ENCODE measurements around the gene GPR31.

GPR31 gene

GRCh38 chr6:167140589-167141474, 16.9 kb downstream of the GPR31 start:
- no peak for DNase-seq (ENCODE audit: low read depth in 2 of 2)

GRCh38 chr6:167139761-167140160, 18.0 kb downstream of the GPR31 start:
- DNase-seq (ENCODE audit: low read depth in 2 of 2) = no peak

GRCh38 chr6:167137881-167138280, 19.9 kb downstream of the GPR31 start:
- DNase-seq (ENCODE audit: low read depth in 2 of 2) = no peak

DNA sequence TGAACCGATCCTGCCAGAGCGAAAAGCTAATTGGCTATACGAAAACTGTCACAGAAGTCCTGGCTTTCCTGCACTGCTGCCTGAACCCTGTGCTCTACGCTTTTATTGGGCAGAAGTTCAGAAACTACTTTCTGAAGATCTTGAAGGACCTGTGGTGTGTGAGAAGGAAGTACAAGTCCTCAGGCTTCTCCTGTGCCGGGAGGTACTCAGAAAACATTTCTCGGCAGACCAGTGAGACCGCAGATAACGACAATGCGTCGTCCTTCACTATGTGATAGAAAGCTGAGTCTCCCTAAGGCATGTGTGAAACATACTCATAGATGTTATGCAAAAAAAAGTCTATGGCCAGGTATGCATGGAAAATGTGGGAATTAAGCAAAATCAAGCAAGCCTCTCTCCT, 20.7 kb downstream of the GPR31 start:
- DNase-seq (ENCODE audit: low read depth in 2 of 2) = no peak

- no peak for DNase-seq (ENCODE audit: low read depth in 2 of 2)
Measured at GRCh38 chr6:167136376-167136775, 21.4 kb downstream of the GPR31 start.

GRCh38 chr6:167134448-167135328, 23.1 kb downstream of the GPR31 start:
- no peak for DNase-seq (ENCODE audit: low read depth in 2 of 2)

DNA sequence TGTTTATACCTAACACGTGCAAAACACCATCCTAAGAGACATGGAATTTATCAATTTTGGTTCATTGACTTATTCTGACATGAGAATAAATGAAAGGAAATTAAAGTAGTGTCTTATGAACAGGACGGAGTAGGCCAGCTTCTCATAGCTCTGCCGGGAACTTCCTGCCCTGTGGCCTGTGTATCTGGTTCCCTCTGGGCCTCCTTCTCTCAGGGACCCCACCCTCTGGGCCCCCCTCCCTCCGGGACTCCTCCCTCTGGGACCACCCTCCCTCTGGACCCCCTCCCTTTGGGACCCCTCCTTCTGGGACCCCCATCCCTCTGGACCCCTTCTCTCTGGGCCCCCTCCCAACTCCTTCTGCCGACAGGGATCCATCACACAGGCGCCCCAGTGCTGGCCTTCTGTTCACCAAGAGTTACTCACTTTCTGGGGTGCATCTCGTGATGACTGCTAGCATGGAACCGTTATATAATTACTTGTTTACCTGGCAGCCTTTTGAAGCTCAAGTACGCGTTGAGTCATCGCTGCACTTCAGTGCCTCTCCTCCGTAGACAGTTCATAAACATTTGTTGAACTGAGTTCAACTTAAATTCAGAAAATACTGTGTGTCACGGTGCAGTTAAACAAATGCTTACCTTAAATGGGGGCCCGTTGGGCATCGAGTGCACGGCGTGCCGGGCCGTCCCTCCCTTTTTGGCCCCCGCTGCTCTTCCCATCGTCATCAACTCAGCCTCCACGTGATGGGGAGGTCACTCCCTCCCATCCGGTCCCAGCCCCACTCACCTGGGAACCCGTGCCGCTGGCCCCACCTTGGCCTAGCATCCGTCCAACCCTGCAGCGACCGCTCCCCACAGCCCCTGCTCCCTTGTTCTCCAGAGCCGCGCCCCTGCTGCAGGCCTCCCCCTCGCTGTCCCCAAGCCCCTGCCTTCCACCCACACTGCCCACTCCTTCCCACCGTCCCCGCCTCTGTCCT, 26.8 kb downstream of the GPR31 start:
- DNase-seq (ENCODE audit: low read depth in 2 of 2) = no peak

DNA sequence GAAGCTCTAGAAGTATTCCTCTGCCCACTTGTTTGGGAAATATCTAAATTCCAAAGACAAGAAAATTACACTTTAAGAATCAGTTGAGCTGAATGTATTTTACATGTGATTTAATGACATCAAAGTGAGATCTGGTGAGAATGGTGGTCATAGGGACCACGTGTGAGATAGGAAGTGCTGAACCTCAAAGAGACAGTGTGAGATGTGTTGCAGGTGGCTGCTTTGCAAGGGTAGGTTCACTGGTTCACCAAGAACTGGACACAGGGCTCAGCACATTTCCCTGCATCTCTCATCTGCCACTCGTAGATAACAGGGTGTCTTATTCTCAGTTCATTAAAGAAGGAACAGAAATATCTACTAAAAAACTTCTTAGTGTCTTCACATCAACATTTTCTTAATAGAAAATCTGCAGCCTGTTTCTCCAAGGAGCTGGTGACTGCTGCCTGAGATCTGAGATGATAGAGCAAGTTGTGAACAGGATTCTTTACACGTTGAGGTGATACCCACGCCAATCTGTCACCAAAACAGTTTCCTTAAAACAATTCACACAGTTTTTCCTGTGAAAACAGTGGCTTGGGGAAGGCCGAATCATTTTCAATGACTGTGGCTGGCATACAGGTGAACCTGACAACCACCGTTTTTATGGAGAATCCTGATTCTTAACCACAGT, 27.6 kb downstream of the GPR31 start:
- no peak for DNase-seq (ENCODE audit: low read depth in 2 of 2)

DNA sequence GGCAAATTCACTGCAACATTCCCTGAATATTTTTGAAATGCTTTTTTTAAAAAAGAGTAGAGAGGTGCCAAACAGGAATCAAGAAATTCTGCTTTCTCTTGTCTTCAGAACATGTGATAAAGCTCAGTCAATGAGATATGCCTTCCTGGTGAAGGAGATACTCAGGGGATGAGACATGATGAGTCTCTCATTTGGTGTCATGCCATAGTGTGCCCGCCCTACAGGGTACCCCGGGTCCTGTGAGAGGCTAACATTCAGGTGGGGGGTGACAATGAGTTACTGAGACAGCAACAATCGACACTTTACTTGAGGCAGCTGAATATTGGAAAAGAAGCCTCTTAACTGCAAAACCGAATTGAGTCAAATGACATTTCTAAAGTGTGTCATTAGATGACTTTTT, 28.2 kb downstream of the GPR31 start:
- no peak for DNase-seq (ENCODE audit: low read depth in 2 of 2)

DNA sequence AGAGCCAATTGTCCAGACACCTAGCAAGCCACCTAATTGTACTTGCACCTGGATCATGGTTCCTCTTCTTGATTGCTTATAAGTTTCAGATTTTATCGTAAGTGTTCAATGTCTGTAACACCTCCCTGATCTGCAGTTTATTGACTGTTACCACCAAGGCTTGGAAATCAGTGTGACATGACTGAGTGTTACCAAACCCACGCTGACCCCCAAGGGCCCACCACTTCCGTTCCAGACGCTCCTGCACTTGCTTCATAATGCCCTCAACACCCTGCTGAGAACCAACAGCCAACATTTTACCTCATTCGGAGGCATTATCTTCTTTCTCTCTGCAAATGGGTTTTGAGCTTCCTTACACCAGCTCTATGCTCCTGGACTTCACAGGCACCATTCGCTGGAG, 28.6 kb downstream of the GPR31 start:
- DNase-seq (ENCODE audit: low read depth in 2 of 2) = no peak

DNA sequence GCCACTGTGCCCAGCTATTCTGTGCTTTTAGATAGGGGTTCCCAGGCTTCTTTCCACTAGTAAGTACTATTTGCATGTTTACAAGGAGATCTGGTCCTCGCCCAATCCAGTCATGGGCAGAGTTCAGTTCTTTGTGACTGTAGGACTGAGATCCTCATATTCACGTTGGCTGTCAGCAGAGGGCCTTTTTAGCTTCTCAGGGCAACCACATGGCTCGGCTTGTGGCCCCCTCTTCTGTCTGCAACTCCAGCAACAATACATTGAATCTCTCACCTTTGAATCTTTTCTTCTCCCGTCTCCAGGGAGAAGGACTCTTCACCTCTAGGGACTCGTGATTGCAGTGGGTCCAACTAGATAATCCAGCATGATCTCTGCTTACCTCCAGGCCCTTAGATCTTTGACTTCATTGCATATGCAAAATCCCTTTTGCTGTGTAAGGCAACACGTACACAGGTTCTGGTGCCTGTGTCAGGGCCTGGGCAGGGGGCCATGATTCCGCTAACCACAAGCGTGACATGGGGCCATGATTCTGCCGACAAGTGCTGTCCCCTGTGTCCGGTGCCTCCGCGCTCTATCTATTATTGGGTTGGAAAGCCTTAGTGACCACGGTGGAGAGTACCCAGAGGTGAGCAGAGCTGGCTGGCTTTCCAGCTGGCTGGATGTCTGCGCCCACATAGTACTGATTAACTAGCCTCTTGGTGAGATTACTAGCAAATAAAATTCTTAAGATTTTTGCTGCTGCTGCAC, 29.8 kb downstream of the GPR31 start:
- no peak for DNase-seq (ENCODE audit: low read depth in 2 of 2)

DNA sequence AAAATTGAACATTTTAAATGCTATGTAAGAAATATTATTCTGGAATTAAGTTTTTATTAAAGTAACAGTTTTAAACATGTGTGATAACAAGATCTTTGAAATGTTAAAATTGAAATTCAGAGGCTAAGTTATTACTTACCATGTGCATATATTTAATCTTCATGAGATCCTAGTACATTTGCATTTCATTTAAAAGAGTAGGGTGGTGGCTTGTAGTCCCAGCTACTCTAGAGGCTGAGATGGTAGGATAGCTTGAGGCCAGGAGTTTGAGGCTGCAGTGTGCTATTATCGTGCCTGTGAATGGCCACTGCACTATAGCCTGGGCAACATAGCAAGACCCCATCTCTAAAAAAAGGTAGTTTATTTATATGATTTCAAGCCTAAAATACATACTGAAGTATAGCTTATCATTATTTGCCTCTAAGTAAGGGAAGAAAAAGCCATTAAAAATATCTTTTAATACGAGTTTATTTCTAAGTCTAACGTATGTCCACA, 31.9 kb downstream of the GPR31 start:
- no peak for DNase-seq (ENCODE audit: low read depth in 2 of 2)

GRCh38 chr6:167125410-167125809, 32.4 kb downstream of the GPR31 start:
- no peak for DNase-seq (ENCODE audit: low read depth in 2 of 2)

DNA sequence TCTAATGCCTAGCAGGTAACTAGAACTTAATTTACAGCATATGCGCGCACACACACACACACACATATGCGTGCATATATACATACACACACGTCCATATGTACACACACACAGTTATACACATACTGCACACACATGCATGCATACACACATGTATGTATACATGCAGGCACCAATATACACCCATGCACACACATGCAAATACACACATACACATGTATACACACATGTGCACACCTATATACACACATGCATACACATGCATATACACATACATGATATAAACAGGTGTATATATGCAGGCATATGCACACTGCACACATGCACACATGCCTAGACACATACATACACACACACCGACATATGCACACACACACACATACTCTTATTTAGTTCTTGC, 33.0 kb downstream of the GPR31 start:
- DNase-seq (ENCODE audit: low read depth in 2 of 2) = no peak

- no peak for DNase-seq (ENCODE audit: low read depth in 2 of 2)
Measured at GRCh38 chr6:167122827-167123657, 34.7 kb downstream of the GPR31 start, which contains the start of gene CCR6. TSS of gene CCR6 (plus strand) at chr6:167123096. CDS start at chr6:167136135, 13,039 bp downstream.

DNA sequence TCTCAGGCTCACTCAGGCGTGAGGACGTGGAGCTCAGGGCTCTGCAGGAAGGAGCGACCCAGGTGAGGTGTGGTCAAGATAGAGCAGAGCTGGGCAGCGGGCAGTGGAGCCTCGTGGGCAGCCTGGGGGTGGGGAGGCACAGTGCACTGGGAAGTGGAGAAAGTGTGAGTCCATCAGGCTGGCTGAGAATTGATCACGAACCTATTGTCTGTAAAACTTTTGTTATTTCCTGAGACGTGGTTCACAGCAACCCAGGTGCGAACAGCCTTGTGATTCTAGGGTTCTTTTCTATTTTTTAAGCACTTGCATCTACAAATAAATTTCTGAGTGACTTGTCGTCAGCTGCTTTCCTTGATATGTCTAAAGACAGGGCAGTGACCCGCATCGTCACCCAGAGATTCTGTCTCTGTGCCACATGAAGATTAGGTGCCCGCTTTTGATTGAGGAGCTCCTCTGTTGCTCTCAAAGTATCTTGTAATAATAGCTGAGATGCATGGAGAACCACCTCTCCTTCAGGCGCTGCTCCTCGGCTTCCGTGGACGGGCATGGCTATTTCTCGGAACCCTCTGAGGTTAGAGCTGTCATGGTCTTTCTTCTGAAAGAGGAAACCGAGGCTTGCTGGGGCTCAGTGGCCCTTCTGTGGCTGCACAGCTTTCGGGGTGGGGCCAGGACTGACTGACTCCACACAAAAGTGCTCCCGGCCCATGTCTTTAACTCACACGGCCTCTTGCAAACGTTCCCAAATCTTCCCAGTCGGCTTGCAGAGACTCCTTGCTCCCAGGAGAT, 35.5 kb downstream of the GPR31 start:
- DNase-seq (ENCODE audit: low read depth in 2 of 2) = no peak

GRCh38 chr6:167121335-167121841, 36.4 kb downstream of the GPR31 start:
- no peak for DNase-seq (ENCODE audit: low read depth in 2 of 2)

- DNase-seq (ENCODE audit: low read depth in 2 of 2) = no peak
Measured at GRCh38 chr6:167120583-167120903, 37.2 kb downstream of the GPR31 start.
